Cardiac atrium fibroblast (primary cell): ENCODE measurements around the gene COL12A1. TPM values are rescaled to one million over a fixed set of nuclear protein-coding genes. Genes with fewer than 3 reads are reported as not detected.

Experiments used
- total RNA-seq: library from RNA; depleted of rRNA; stranded (reverse); fragments of >200 nt; gene quantifications from 2 replicates; pipeline ENCODE4 v1.2.3, GENCODE V29; 2015

Gene COL12A1
- 179 and 194 TPM in 2 replicates for total RNA-seq

DNA sequence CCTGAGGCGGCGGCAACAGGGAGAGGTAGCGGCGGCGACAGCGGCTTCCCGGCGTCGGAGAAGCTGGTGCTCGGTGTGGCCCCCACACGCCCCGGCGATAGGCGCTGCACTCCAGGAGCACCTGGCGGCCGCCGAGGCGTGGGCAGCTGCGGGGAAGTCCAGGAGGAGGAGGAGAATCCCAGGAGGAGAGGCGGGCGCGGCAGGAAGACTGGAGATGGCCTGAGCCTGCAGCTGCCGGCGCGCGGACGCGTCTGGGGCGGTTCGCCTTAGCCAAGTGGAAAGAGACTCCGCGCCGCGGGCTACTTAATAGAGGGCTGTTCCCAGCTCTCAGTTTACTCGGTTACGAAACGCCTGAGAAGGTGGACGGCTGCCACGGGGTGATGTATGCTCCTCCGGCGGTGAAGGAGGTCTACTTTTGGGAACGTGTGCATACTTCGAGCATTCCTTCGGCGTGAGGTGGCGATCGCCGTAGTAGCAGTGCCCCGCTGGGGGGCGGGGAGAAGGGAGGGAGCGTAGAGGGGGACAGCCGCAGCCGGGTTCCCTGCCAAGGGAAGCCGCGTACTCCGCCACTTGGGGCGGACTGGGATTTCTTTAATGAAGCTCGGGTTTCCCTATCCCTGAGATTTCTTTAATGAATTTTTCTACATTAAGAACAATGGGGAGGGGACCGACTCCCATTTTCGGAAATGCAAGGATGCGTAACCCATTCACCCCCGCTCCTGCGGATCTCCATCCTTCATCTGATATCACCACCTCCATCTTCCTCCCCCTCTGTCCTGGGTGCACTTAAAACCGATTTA is at the start of gene COL12A1:
TSS of gene COL12A1 (minus strand) at position 278 of the 800 bp plus-strand sequence. CDS start 3,261 bp downstream, outside the sequence.

DNA sequence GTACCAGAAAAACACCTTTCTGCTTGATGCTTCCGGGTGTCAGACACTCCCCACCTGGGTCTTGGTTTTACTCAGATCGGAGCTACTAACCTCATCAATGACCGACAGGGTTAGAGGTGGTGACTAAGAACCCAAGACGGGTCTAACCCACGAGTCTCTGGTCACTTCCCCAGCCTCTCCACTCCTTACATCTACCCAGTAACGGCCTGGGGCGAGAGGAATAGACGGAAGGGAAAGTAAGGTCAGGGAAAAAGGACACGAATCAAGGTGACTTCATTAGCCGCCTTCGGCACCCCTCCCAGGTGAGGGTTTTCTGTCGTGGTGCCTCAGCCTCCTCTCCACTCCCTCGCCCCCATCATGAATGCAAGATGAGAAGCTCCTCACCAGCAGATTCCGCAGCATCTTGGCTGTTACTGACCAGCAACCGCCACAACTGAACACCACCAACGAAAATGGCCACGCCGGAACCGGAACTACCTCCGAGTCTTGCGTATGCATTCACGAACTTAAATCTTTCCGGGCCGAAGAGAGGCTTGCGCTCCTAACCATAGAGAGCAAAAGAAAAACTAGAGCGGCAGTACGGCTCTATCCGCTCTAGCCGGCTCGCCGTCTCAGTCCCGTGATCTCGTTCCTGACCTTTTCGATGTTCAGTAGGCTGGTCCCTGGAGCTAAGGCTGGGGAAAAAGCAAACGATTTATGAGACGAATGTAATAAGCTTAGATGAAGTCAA is 37.6 kb upstream of the COL12A1 start, which contains the start of gene COX7A2:
TSS of gene COX7A2 (minus strand) at position 469 of the 730 bp plus-strand sequence. CDS start at position 402, 67 bp downstream.

Other genes with a start within 250 kb of the COL12A1 start
- gene COX7A2, start 37.7 kb upstream of the COL12A1 start, total RNA-seq: 368 and 650 TPM in 2 replicates
- gene TMEM30A, start 78.7 kb upstream of the COL12A1 start, total RNA-seq: 81.2 and 108 TPM in 2 replicates